ENCODE data around the gene BICC1. TPM values are rescaled to one million over a fixed set of nuclear protein-coding genes. Genes with fewer than 3 reads are reported as not detected.

The BICC1 gene
- total and polyA plus RNA-seq, 2 of the 13 experiments (the other 11 are each of a cell fraction or from before 2014, with no cell fraction given) = 0.18 to 1.5 TPM

DNA sequence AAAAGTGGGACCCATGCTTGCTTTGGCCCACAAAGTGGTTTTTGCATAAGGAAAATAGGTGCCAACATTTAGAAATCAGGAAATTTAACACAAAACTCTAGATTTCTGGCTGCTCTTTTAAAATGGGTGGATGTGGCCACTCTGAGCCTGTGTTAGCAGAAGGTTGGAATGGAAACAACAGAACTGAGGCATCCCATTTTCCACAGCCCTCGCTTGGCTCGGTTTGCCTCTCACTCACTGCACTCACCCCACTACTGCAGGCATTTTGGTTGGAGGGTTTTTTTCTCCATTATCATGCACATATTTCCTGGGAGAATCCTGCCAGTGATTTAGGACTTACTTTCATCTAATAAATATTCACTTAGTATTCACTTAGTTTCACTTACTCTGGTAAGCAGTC, 178.9 kb downstream of the BICC1 start:
- WGBS (ENCODE audit: low lambda C conversion rate) = 97% methylated on average over 2 of the region's 2 CpGs
- ChIA-PET CTCF (ENCODE audit: low intra/inter-chr PET ratio, low total read pairs) (no interaction called here), POLR2A (no interaction called here)
- TF ChIP-seq, protein P1, sequence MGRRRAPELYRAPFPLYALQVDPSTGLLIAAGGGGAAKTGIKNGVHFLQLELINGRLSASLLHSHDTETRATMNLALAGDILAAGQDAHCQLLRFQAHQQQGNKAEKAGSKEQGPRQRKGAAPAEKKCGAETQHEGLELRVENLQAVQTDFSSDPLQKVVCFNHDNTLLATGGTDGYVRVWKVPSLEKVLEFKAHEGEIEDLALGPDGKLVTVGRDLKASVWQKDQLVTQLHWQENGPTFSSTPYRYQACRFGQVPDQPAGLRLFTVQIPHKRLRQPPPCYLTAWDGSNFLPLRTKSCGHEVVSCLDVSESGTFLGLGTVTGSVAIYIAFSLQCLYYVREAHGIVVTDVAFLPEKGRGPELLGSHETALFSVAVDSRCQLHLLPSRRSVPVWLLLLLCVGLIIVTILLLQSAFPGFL (CRISPR knock-in tag; IDR thresholded peaks at IDR 0.05) = no peak
- TF ChIP-seq ZNF382 (CRISPR knock-in tag; IDR thresholded peaks at IDR 0.05; ENCODE audit: borderline replicate concordance) (no peak), PHB2 (IDR thresholded peaks at IDR 0.05; ENCODE audit: partially characterized antibody) (no peak), HDAC2 (CRISPR knock-in tag; IDR thresholded peaks at IDR 0.05) (no peak), RORA (CRISPR knock-in tag; IDR thresholded peaks at IDR 0.05) (no peak), KLF12 (CRISPR knock-in tag; IDR thresholded peaks at IDR 0.05; ENCODE audit: borderline replicate concordance) (no peak), HNRNPLL (IDR thresholded peaks at IDR 0.05; ENCODE audit: low read depth, low read length, poor library complexity, severe bottlenecking) (no peak), ZNF703 (CRISPR knock-in tag; IDR thresholded peaks at IDR 0.05; ENCODE audit: borderline replicate concordance) (no peak), PAF1 (CRISPR knock-in tag; IDR thresholded peaks at IDR 0.05) (no peak)
- TF ChIP-seq, protein P2, sequence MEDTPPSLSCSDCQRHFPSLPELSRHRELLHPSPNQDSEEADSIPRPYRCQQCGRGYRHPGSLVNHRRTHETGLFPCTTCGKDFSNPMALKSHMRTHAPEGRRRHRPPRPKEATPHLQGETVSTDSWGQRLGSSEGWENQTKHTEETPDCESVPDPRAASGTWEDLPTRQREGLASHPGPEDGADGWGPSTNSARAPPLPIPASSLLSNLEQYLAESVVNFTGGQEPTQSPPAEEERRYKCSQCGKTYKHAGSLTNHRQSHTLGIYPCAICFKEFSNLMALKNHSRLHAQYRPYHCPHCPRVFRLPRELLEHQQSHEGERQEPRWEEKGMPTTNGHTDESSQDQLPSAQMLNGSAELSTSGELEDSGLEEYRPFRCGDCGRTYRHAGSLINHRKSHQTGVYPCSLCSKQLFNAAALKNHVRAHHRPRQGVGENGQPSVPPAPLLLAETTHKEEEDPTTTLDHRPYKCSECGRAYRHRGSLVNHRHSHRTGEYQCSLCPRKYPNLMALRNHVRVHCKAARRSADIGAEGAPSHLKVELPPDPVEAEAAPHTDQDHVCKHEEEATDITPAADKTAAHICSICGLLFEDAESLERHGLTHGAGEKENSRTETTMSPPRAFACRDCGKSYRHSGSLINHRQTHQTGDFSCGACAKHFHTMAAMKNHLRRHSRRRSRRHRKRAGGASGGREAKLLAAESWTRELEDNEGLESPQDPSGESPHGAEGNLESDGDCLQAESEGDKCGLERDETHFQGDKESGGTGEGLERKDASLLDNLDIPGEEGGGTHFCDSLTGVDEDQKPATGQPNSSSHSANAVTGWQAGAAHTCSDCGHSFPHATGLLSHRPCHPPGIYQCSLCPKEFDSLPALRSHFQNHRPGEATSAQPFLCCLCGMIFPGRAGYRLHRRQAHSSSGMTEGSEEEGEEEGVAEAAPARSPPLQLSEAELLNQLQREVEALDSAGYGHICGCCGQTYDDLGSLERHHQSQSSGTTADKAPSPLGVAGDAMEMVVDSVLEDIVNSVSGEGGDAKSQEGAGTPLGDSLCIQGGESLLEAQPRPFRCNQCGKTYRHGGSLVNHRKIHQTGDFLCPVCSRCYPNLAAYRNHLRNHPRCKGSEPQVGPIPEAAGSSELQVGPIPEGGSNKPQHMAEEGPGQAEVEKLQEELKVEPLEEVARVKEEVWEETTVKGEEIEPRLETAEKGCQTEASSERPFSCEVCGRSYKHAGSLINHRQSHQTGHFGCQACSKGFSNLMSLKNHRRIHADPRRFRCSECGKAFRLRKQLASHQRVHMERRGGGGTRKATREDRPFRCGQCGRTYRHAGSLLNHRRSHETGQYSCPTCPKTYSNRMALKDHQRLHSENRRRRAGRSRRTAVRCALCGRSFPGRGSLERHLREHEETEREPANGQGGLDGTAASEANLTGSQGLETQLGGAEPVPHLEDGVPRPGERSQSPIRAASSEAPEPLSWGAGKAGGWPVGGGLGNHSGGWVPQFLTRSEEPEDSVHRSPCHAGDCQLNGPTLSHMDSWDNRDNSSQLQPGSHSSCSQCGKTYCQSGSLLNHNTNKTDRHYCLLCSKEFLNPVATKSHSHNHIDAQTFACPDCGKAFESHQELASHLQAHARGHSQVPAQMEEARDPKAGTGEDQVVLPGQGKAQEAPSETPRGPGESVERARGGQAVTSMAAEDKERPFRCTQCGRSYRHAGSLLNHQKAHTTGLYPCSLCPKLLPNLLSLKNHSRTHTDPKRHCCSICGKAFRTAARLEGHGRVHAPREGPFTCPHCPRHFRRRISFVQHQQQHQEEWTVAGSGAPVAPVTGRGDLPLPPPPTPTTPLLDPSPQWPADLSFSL (CRISPR knock-in tag; IDR thresholded peaks at IDR 0.05) = no peak
- TF ChIP-seq, protein P3, sequence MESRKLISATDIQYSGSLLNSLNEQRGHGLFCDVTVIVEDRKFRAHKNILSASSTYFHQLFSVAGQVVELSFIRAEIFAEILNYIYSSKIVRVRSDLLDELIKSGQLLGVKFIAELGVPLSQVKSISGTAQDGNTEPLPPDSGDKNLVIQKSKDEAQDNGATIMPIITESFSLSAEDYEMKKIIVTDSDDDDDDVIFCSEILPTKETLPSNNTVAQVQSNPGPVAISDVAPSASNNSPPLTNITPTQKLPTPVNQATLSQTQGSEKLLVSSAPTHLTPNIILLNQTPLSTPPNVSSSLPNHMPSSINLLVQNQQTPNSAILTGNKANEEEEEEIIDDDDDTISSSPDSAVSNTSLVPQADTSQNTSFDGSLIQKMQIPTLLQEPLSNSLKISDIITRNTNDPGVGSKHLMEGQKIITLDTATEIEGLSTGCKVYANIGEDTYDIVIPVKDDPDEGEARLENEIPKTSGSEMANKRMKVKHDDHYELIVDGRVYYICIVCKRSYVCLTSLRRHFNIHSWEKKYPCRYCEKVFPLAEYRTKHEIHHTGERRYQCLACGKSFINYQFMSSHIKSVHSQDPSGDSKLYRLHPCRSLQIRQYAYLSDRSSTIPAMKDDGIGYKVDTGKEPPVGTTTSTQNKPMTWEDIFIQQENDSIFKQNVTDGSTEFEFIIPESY (CRISPR knock-in tag; IDR thresholded peaks at IDR 0.05) = no peak
- H3K36me3 ChIP-seq (replicated peaks in 1 of 2; ENCODE audit: control insufficient read depth in 1 of 2, insufficient read depth in 2 of 2, low read length in 2 of 2) = no peaks in the 10 kb centered on the region
- no peaks in the 10 kb centered on the region for H3K4me1 ChIP-seq (ENCODE audit: insufficient read depth, low read length)
- no peak overlapping the region for H3K4me3 ChIP-seq (replicated peaks in 1 of 3; ENCODE audit: insufficient read depth in 1 of 3, low read depth in 2 of 3, low read length in 3 of 3)
- H2AFZ ChIP-seq (ENCODE audit: low read length) = no peak overlapping the region
- BruUV-seq (replicated peaks) = no TSS peak
- H3K79me2 ChIP-seq (ENCODE audit: insufficient read depth, low read length) = no peaks in the 10 kb centered on the region
- no peak for FAIRE-seq
- no peaks in the 10 kb centered on the region for H3K27me3 ChIP-seq (ENCODE audit: control insufficient read depth in 1 of 2, insufficient read depth in 2 of 2, low read length in 2 of 2)
- no peak overlapping the region for H3K9ac ChIP-seq (ENCODE audit: insufficient read depth, low read depth, low read length)
- no peak for ATAC-seq
- in situ Hi-C loops (cut with HindIII; ENCODE audit: extremely low pct_ligation_motif_present, low pct_unique_long_range_greater_than_20kb) = no loop called here
- no peaks in the 10 kb centered on the region for H3K9me3 ChIP-seq (ENCODE audit: low read length)
- no peak overlapping the region for H3K27ac ChIP-seq (ENCODE audit: extremely low read length, insufficient read depth, low read length)
- no peaks in the 10 kb centered on the region for H4K20me1 ChIP-seq (ENCODE audit: insufficient read depth, low read length)
- intact Hi-C loops (cut with micrococcal nuclease; ENCODE audit: unreplicated experiment) = no loop called here
- H3K4me2 ChIP-seq (ENCODE audit: low read depth, low read length) = no peak overlapping the region
- DNase-seq (ENCODE audit: low spot score) = no peak
